CD4-positive, alpha-beta T cell treated with Interferon alpha-2 for 1 hour (primary cell): ENCODE data around the gene ARHGAP18.

Source experiments
- DNase-seq, 2 donors: peaks; one replicate each; pipeline ENCODE4 v3.0.0-alpha.2; 2020 to 2022

The ARHGAP18 gene

GRCh38 chr6:129709769-129710449 is at the start of gene ARHGAP18:
Gene ARHGAP18 (minus strand): TSS chr6:129710177. CDS start chr6:129710136, 41 bp downstream.
- DNase-seq, result peak; percentile 73 to 79

- DNase-seq, result no peak
Measured at GRCh38 chr6:129755787-129756186, 45.8 kb upstream of the ARHGAP18 start.

- DNase-seq, result no peak
Measured at GRCh38 chr6:129754750-129755149, 44.8 kb upstream of the ARHGAP18 start.

- DNase-seq, result no peak
Measured at GRCh38 chr6:129753422-129753821, 43.4 kb upstream of the ARHGAP18 start.

GRCh38 chr6:129751384-129751783 is 41.4 kb upstream of the ARHGAP18 start:
- DNase-seq, result no peak

- peak in 1 of 2 donors; percentile 38 for DNase-seq
Measured at GRCh38 chr6:129750360-129750759, 40.4 kb upstream of the ARHGAP18 start.

GRCh38 chr6:129749749-129750120 is 39.8 kb upstream of the ARHGAP18 start:
- DNase-seq, result peak in 1 of 2 donors; percentile 68

GRCh38 chr6:129748901-129749748 is 39.1 kb upstream of the ARHGAP18 start:
- peak in 1 of 2 donors; percentile 19 for DNase-seq

- peak; percentile 55 to 73 for DNase-seq
Measured at GRCh38 chr6:129748212-129748900, 38.4 kb upstream of the ARHGAP18 start.

GRCh38 chr6:129747588-129748112 is 37.7 kb upstream of the ARHGAP18 start:
- no peak for DNase-seq

- no peak for DNase-seq
Measured at GRCh38 chr6:129744880-129745237, 34.9 kb upstream of the ARHGAP18 start.

GRCh38 chr6:129744201-129744879 is 34.4 kb upstream of the ARHGAP18 start:
- no peak for DNase-seq

- DNase-seq, result no peak
Measured at GRCh38 chr6:129740013-129740412, 30.0 kb upstream of the ARHGAP18 start.

GRCh38 chr6:129736105-129736504 is 26.1 kb upstream of the ARHGAP18 start:
- DNase-seq, result no peak

- no peak for DNase-seq
Measured at GRCh38 chr6:129733290-129733689, 23.3 kb upstream of the ARHGAP18 start.

GRCh38 chr6:129732542-129732941 is 22.6 kb upstream of the ARHGAP18 start:
- DNase-seq, result no peak

- DNase-seq, result no peak
Measured at GRCh38 chr6:129732034-129732433, 22.1 kb upstream of the ARHGAP18 start.

- no peak for DNase-seq
Measured at GRCh38 chr6:129731428-129731827, 21.5 kb upstream of the ARHGAP18 start.

GRCh38 chr6:129730477-129731165 is 20.6 kb upstream of the ARHGAP18 start:
- peak; percentile 21 to 70 for DNase-seq

GRCh38 chr6:129726650-129727049 is 16.7 kb upstream of the ARHGAP18 start:
- no peak for DNase-seq

- DNase-seq, result no peak
Measured at GRCh38 chr6:129725341-129725740, 15.4 kb upstream of the ARHGAP18 start.

- no peak for DNase-seq
Measured at GRCh38 chr6:129719692-129720091, 9.7 kb upstream of the ARHGAP18 start.
